ENCODE measurements around the gene CACHD1.

Gene CACHD1

GRCh38 chr1:64575881-64576676 lies 106.2 kb downstream of the CACHD1 start:
- DNase-seq (ENCODE audit: extremely low read depth, low read depth) = no peak
- TF ChIP-seq, protein P1, sequence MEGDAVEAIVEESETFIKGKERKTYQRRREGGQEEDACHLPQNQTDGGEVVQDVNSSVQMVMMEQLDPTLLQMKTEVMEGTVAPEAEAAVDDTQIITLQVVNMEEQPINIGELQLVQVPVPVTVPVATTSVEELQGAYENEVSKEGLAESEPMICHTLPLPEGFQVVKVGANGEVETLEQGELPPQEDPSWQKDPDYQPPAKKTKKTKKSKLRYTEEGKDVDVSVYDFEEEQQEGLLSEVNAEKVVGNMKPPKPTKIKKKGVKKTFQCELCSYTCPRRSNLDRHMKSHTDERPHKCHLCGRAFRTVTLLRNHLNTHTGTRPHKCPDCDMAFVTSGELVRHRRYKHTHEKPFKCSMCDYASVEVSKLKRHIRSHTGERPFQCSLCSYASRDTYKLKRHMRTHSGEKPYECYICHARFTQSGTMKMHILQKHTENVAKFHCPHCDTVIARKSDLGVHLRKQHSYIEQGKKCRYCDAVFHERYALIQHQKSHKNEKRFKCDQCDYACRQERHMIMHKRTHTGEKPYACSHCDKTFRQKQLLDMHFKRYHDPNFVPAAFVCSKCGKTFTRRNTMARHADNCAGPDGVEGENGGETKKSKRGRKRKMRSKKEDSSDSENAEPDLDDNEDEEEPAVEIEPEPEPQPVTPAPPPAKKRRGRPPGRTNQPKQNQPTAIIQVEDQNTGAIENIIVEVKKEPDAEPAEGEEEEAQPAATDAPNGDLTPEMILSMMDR (IDR thresholded peaks at IDR 0.05; ENCODE audit: low read depth, low read length) = no peak

DNA sequence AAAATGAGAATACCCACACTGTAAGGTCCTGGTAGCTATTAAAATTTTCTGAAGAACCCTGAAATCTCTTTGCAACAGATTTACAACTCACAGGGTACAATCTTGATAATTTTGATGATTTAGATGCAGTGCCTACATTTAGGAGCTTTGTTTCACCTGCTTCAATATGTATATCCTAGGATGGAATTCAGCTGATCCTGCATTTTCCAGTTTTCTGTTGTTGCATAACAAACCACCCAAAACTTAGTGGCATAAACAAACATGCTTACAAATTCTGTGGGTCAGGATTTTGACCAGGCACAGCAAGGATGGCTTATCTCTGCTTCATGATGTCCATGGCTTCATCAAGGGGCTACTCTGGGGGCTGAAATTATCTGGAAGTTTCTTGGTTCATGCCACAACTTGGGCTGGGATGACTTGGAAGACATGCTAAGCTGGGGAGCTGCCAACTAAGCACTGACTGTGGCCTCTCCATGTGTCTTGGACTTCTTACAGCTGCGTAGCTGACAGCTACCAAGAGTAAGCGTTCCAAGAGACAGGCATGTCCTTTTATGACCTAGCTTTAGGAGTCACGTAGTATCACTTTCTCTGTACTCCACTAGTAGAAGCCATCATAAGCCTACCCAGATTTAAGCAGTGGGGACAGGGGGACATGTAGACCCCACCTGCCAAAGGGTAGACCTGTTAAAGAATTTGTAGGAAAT lies 108.5 kb downstream of the CACHD1 start:
- TF ChIP-seq, protein P1 (IDR thresholded peaks at IDR 0.05; ENCODE audit: low read depth, low read length) = no peak
- no peak for DNase-seq (ENCODE audit: extremely low read depth, low read depth)

DNA sequence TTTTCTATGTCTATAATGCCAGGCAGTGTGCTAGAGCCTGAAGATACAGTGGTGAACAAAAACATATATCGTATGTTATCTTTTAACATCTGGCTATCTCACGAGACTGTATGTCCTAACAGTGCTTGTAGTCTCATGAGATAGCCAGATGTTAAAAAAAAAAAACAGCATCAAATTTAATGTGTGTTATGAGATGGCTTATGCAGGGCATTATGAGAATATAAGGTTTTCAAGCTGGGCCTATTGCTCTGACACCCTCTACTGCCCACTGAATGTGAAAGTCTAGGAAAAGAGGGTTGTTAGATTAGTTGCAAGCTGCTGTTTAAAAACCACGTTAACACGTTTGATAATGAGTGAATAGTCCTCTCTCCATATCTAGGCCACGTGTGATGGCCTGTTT lies 109.8 kb downstream of the CACHD1 start:
- DNase-seq (ENCODE audit: extremely low read depth, low read depth) = no peak
- TF ChIP-seq, protein P1 (IDR thresholded peaks at IDR 0.05; ENCODE audit: low read depth, low read length) = no peak

DNA sequence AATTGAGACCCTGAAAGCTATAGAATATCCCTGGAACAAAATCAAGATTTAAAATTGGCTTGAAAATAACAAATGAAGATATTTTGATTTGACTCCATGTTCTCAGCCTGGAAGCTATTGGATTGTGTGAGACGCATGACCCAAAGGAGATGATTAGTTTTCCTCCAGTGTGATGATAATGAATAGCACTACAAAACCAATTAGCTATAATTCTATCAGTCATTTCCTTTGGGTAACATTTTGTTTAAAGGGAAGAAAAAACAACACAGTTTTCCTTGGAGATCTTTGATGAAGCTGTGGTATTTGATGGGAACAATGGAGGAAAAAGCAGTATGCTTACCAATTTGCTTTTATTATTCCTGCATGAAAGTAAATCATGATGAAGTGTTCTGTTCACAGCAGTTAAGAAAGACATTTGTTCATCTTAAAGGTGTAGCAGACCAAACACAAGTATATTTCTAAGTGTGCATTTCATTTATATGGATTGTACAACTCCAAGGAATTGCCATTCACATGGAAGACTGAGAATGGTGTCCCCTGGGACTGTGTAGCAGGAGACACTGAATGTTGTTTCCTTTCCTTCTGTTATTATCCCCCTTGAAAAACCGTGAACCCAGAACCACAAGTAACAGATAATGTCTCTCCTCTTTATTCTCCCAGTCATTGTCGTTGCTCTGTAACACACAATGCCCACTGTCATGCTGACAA lies 111.4 kb downstream of the CACHD1 start:
- DNase-seq (ENCODE audit: extremely low read depth, low read depth) = no peak
- TF ChIP-seq, protein P1 (IDR thresholded peaks at IDR 0.05; ENCODE audit: low read depth, low read length) = no peak

DNA sequence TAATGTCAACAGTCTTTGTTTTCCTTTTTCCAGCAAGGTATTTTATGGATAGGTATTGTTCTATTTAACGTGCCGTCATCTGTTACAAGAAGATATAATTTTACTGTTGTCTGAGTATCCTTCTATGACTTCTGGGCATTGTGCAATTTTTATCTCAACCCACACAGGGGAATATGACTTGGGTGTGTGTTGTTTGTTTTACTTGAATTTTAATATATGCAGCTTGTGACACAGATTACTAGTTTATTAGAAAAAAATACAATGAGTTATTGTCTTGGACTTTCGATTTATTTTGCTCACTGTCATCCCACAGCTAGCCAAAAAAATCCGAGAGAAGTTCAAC lies 111.9 kb downstream of the CACHD1 start:
- DNase-seq (ENCODE audit: extremely low read depth, low read depth) = no peak
- TF ChIP-seq, protein P1 (IDR thresholded peaks at IDR 0.05; ENCODE audit: low read depth, low read length) = no peak

DNA sequence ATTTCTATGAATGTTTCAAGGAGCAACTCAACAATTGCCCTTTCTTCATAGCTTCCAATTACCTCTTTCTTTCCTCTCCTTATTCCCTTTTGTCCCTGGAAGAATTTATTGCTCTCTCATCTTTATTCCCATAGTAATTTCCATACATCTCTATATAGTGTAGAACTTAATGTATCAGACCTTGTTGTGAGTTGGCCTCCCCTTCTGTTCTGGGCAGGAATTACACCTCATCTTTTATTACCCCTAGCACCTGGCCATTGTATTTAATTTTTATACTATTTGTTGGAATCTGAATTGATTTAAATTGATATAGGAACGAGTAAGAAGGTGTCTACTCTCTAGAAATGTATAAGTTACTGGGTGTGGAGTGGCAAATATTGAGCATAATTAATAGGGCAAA lies 114.5 kb downstream of the CACHD1 start:
- TF ChIP-seq, protein P1 (IDR thresholded peaks at IDR 0.05; ENCODE audit: low read depth, low read length) = no peak
- DNase-seq (ENCODE audit: extremely low read depth, low read depth) = no peak

DNA sequence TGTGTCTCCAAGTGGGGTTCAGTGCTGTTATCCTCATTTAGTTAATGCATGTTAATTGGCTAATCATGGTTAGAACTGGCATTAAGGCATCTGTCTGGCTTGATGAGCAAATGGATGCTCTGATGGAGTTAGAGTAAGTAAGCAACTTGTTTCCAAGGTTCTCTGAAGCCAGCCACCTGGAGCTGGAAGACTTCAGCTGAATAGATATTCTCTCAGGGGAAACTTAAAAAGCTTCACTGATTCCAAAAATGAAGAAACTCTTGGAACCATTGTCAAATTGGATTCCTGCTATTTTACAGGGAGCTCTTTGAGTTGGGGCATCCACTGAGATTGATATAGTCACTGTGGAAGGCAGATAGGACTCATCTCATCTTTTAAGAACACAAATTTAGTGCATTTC lies 118.9 kb downstream of the CACHD1 start:
- TF ChIP-seq, protein P1 (IDR thresholded peaks at IDR 0.05; ENCODE audit: low read depth, low read length) = no peak
- DNase-seq (ENCODE audit: extremely low read depth, low read depth) = no peak

All from AG09319 (cell line).